H1 (cell line): ENCODE data around the gene LONRF2. TPM values are rescaled to one million over a fixed set of nuclear protein-coding genes. Genes with fewer than 3 reads are reported as not detected.

Experiments
- EGR1 ChIP-seq: IDR thresholded peaks from 2 replicates; pipeline ENCODE4 v1.6.1; 2011; ENCODE audit warnings: low read depth, low read length, borderline replicate concordance
- JUN ChIP-seq: IDR thresholded peaks from 2 replicates; pipeline ENCODE4 v1.6.1; 2011; ENCODE audit warnings: low read depth, mild to moderate bottlenecking, improper control_type of control experiment, low read length
- KDM1A ChIP-seq: fragments of 200-600, 300-600 bp; sonication (generic); IDR thresholded peaks from 2 replicates; pipeline ENCODE4 v1.7.1; 2016; ENCODE audit warnings: mild to moderate bottlenecking, low read length, borderline replicate concordance
- MAFK ChIP-seq: IDR thresholded peaks from 2 replicates; pipeline ENCODE4 v1.6.1; 2012; ENCODE audit warnings: low read depth, mild to moderate bottlenecking, improper control_type of control experiment, low read length
- POLR2AphosphoS5 ChIP-seq: IDR thresholded peaks from 2 replicates; pipeline ENCODE4 v1.6.1; 2011; ENCODE audit warnings: low read depth, low read length
- SAP30 ChIP-seq: fragments of 300-600 bp; sonication (generic); IDR thresholded peaks from 2 replicates; pipeline ENCODE4 v1.7.1; 2012; ENCODE audit warnings: low read length, moderate library complexity, mild to moderate bottlenecking, inconsistent platforms; ENCODE audit not compliant: insufficient read depth, insufficient replicate concordance
- SP4 ChIP-seq: IDR thresholded peaks from 2 replicates; pipeline ENCODE4 v1.6.1; 2012; ENCODE audit warnings: low read length, inconsistent platforms
- TAF7 ChIP-seq: optimal IDR thresholded peaks from 2 replicates; pipeline ENCODE3; 2011; ENCODE audit warnings: low read depth, mild to moderate bottlenecking, inconsistent platforms, low read length, moderate library complexity, borderline replicate concordance
- polyA plus RNA-seq, 7 experiments: library from polyadenylated mRNA; depleted of rRNA in 3 of 7; stranded (reverse) in 5 of 7; unstranded in 2 of 7; fragments of >200 nt in 5 of 7; fragments of 200-250 nt in 2 of 7; gene quantifications; 1 replicate in 5 of 7; 2 replicates in 1 of 7; 4 replicates in 1 of 7; pipeline versions ENCODE4 v1.2.1 to v1.2.3, GENCODE V29; 2011 to 2013; ENCODE audit warnings: missing spikeins in 2 of 7, mixed read lengths in 2 of 7
- total RNA-seq: library from RNA; stranded (reverse); fragmentation: NEBNext Ultra II Directional; extraction: Animal tissue kit (Norgen Biotek cat#: 25700); gene quantifications from 2 replicates; pipeline ENCODE4 v1.2.1, GENCODE V29; 2021
- TF ChIP-seq, protein P1 (sequence below): fragments of 300-600 bp; sonication (generic); IDR thresholded peaks from 2 replicates; pipeline ENCODE4 v1.7.1; 2012; ENCODE audit warnings: low read length, moderate library complexity, mild to moderate bottlenecking, inconsistent platforms; ENCODE audit not compliant: insufficient replicate concordance
- TF ChIP-seq, protein P2 (sequence below): IDR thresholded peaks from 2 replicates; pipeline ENCODE4 v1.6.1; 2012; ENCODE audit warnings: inconsistent platforms

LONRF2 gene
- total and polyA plus RNA-seq, 2 of the 8 experiments (the other 6 are each of a cell fraction or from before 2014, with no cell fraction given): 0.24 to 0.74 TPM

- TF ChIP-seq, protein P1, sequence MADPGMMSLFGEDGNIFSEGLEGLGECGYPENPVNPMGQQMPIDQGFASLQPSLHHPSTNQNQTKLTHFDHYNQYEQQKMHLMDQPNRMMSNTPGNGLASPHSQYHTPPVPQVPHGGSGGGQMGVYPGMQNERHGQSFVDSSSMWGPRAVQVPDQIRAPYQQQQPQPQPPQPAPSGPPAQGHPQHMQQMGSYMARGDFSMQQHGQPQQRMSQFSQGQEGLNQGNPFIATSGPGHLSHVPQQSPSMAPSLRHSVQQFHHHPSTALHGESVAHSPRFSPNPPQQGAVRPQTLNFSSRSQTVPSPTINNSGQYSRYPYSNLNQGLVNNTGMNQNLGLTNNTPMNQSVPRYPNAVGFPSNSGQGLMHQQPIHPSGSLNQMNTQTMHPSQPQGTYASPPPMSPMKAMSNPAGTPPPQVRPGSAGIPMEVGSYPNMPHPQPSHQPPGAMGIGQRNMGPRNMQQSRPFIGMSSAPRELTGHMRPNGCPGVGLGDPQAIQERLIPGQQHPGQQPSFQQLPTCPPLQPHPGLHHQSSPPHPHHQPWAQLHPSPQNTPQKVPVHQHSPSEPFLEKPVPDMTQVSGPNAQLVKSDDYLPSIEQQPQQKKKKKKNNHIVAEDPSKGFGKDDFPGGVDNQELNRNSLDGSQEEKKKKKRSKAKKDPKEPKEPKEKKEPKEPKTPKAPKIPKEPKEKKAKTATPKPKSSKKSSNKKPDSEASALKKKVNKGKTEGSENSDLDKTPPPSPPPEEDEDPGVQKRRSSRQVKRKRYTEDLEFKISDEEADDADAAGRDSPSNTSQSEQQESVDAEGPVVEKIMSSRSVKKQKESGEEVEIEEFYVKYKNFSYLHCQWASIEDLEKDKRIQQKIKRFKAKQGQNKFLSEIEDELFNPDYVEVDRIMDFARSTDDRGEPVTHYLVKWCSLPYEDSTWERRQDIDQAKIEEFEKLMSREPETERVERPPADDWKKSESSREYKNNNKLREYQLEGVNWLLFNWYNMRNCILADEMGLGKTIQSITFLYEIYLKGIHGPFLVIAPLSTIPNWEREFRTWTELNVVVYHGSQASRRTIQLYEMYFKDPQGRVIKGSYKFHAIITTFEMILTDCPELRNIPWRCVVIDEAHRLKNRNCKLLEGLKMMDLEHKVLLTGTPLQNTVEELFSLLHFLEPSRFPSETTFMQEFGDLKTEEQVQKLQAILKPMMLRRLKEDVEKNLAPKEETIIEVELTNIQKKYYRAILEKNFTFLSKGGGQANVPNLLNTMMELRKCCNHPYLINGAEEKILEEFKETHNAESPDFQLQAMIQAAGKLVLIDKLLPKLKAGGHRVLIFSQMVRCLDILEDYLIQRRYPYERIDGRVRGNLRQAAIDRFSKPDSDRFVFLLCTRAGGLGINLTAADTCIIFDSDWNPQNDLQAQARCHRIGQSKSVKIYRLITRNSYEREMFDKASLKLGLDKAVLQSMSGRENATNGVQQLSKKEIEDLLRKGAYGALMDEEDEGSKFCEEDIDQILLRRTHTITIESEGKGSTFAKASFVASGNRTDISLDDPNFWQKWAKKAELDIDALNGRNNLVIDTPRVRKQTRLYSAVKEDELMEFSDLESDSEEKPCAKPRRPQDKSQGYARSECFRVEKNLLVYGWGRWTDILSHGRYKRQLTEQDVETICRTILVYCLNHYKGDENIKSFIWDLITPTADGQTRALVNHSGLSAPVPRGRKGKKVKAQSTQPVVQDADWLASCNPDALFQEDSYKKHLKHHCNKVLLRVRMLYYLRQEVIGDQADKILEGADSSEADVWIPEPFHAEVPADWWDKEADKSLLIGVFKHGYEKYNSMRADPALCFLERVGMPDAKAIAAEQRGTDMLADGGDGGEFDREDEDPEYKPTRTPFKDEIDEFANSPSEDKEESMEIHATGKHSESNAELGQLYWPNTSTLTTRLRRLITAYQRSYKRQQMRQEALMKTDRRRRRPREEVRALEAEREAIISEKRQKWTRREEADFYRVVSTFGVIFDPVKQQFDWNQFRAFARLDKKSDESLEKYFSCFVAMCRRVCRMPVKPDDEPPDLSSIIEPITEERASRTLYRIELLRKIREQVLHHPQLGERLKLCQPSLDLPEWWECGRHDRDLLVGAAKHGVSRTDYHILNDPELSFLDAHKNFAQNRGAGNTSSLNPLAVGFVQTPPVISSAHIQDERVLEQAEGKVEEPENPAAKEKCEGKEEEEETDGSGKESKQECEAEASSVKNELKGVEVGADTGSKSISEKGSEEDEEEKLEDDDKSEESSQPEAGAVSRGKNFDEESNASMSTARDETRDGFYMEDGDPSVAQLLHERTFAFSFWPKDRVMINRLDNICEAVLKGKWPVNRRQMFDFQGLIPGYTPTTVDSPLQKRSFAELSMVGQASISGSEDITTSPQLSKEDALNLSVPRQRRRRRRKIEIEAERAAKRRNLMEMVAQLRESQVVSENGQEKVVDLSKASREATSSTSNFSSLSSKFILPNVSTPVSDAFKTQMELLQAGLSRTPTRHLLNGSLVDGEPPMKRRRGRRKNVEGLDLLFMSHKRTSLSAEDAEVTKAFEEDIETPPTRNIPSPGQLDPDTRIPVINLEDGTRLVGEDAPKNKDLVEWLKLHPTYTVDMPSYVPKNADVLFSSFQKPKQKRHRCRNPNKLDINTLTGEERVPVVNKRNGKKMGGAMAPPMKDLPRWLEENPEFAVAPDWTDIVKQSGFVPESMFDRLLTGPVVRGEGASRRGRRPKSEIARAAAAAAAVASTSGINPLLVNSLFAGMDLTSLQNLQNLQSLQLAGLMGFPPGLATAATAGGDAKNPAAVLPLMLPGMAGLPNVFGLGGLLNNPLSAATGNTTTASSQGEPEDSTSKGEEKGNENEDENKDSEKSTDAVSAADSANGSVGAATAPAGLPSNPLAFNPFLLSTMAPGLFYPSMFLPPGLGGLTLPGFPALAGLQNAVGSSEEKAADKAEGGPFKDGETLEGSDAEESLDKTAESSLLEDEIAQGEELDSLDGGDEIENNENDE: no peak
- TF ChIP-seq MAFK: no peak
- TF ChIP-seq KDM1A: no peak
- no peak for TF ChIP-seq EGR1
- no peak for TF ChIP-seq POLR2AphosphoS5
- TF ChIP-seq, protein P2, sequence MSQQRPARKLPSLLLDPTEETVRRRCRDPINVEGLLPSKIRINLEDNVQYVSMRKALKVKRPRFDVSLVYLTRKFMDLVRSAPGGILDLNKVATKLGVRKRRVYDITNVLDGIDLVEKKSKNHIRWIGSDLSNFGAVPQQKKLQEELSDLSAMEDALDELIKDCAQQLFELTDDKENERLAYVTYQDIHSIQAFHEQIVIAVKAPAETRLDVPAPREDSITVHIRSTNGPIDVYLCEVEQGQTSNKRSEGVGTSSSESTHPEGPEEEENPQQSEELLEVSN: no peak
- TF ChIP-seq TAF7: no peak
- TF ChIP-seq JUN: no peak
- no peak for TF ChIP-seq SAP30
- TF ChIP-seq SP4: no peak
- TF ChIP-seq, all 59 proteins: peak for 0
Observed at GRCh38 chr2:100250645-100251044, 71.7 kb downstream of the LONRF2 start (continued).
